GM12878 (cell line): ENCODE results near the gene LIM2.
A peak's percentile ranks its signal among the peaks of the same experiment; 100 is the strongest.

ENCODE experiments used
- ASH2L ChIP-seq: fragments of 300-600, 200-600 bp; sonication (generic); IDR thresholded peaks from 2 replicates; pipeline ENCODE4 v1.6.1; 2017; ENCODE audit warnings: low read depth, mild to moderate bottlenecking, borderline replicate concordance
- EZH2 ChIP-seq: IDR thresholded peaks from 2 replicates; pipeline ENCODE4 v1.6.1; 2012; ENCODE audit warnings: low read depth, mild to moderate bottlenecking, control low read depth, inconsistent platforms, low read length, borderline replicate concordance; ENCODE audit not compliant: control insufficient read depth
- MXI1 ChIP-seq: fragments of 150-350 bp; IDR thresholded peaks from 2 replicates; pipeline ENCODE4 v1.6.1; 2011; ENCODE audit warnings: low read depth, mild to moderate bottlenecking, inconsistent platforms, low read length, improper control_type of control experiment
- TF ChIP-seq, protein P1 (sequence below), 3 experiments: IDR thresholded peaks in 2 of 3; conservative IDR thresholded peaks in 1 of 3; 2 replicates each; pipeline ENCODE4 v1.5.1; 2011; ENCODE audit warnings: low read depth in 3 of 3, low read length in 3 of 3, mild to moderate bottlenecking in 3 of 3, control low read depth in 2 of 3, moderate library complexity in 2 of 3, inconsistent platforms in 1 of 3, mixed read lengths in 1 of 3; ENCODE audit not compliant: control insufficient read depth in 2 of 3, insufficient read depth in 1 of 3; ENCODE audit errors: extremely low read depth in 1 of 3

DNA sequence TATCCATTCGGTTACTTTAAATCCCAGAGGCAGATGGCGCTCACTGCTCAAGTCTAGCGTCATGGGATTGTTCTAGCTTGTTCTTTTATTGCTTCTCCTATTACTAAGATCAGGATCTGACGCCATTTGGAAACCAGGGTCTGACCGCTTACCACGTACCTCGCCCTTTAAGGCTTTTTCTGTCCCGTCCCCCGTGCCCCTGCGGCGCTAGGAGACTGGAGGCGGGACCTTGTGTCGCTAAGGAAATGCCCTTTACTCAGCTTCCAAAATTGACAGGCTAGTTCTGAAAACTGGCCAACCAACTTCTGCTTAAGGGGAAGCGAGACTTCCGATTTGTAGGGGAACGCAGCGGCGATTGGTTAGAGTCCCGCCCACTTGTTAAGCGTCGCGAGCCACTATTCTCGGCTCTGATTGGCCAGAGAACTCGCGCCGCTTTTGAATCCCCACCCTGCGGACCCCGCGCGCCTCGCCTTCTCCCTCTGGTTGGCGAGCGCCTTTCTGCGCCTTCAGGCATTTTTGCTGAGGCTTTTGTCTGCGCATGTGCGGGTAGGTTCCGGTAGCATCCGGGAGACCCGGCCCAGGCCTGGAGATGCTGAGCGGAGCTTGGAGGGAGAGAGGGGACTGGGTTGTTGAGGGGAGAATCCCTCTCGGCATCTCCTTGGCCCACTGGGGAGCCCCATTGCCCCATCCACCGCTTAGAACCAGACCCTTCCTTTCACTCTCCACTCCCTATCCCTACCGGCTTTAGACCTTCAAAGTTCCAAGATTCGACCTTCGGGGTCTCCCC is 6.5 kb upstream of the LIM2 start:
- TF ChIP-seq MXI1 = peak; percentile 98
- no peak for TF ChIP-seq EZH2
- TF ChIP-seq, protein P1, sequence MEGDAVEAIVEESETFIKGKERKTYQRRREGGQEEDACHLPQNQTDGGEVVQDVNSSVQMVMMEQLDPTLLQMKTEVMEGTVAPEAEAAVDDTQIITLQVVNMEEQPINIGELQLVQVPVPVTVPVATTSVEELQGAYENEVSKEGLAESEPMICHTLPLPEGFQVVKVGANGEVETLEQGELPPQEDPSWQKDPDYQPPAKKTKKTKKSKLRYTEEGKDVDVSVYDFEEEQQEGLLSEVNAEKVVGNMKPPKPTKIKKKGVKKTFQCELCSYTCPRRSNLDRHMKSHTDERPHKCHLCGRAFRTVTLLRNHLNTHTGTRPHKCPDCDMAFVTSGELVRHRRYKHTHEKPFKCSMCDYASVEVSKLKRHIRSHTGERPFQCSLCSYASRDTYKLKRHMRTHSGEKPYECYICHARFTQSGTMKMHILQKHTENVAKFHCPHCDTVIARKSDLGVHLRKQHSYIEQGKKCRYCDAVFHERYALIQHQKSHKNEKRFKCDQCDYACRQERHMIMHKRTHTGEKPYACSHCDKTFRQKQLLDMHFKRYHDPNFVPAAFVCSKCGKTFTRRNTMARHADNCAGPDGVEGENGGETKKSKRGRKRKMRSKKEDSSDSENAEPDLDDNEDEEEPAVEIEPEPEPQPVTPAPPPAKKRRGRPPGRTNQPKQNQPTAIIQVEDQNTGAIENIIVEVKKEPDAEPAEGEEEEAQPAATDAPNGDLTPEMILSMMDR (IDR thresholded peaks at IDR 0.05 in 2 of 3, conservative IDR thresholded peaks at IDR 0.05 in 1 of 3; ENCODE audit: control insufficient read depth in 2 of 3, extremely low read depth in 1 of 3, insufficient read depth in 1 of 3, low read depth in 3 of 3, low read length in 3 of 3) = peak; percentile 2 to 29 (median 28); a peak in 2 of 6 replicates
- TF ChIP-seq ASH2L = no peak
